Measurements from ENCODE around the gene MYH13.

DNA sequence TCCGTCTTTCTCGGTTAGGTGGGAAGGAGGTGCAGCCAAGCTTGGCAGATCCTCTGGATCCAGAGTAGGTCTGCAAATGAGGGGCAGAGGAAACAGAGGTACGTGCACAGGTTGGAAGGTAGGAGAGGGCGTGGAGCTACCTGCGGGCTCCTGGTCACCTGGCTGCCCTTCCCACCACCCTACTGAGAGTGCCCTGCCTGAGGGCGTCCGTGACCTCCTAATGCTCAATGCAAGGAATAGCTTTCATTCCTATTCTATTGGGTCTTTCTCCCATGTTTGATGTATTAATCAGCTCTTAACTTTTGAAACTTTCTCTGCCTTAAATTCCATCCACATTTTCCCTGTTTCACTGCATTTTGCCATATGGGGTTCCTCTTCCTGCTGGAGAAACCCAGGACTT, 44.6 kb downstream of the MYH13 start:
- no peak for TF ChIP-seq POLR2A (IDR thresholded peaks at IDR 0.05)
- TF ChIP-seq, protein P1, sequence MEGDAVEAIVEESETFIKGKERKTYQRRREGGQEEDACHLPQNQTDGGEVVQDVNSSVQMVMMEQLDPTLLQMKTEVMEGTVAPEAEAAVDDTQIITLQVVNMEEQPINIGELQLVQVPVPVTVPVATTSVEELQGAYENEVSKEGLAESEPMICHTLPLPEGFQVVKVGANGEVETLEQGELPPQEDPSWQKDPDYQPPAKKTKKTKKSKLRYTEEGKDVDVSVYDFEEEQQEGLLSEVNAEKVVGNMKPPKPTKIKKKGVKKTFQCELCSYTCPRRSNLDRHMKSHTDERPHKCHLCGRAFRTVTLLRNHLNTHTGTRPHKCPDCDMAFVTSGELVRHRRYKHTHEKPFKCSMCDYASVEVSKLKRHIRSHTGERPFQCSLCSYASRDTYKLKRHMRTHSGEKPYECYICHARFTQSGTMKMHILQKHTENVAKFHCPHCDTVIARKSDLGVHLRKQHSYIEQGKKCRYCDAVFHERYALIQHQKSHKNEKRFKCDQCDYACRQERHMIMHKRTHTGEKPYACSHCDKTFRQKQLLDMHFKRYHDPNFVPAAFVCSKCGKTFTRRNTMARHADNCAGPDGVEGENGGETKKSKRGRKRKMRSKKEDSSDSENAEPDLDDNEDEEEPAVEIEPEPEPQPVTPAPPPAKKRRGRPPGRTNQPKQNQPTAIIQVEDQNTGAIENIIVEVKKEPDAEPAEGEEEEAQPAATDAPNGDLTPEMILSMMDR (IDR thresholded peaks at IDR 0.05), result no peak
